GM20431 (cell line): Measurements from ENCODE around the gene PLEKHA7.

Experiments used
- in situ Hi-C: fragments of 300-500 bp; cut with MseI, MboI; formaldehyde crosslinking; loops from one replicate; pipeline ENCODE4 v1.15.0; 2020; ENCODE audit warnings: low sequenced_read_pairs; ENCODE audit not compliant: unreplicated experiment

The PLEKHA7 gene

DNA sequence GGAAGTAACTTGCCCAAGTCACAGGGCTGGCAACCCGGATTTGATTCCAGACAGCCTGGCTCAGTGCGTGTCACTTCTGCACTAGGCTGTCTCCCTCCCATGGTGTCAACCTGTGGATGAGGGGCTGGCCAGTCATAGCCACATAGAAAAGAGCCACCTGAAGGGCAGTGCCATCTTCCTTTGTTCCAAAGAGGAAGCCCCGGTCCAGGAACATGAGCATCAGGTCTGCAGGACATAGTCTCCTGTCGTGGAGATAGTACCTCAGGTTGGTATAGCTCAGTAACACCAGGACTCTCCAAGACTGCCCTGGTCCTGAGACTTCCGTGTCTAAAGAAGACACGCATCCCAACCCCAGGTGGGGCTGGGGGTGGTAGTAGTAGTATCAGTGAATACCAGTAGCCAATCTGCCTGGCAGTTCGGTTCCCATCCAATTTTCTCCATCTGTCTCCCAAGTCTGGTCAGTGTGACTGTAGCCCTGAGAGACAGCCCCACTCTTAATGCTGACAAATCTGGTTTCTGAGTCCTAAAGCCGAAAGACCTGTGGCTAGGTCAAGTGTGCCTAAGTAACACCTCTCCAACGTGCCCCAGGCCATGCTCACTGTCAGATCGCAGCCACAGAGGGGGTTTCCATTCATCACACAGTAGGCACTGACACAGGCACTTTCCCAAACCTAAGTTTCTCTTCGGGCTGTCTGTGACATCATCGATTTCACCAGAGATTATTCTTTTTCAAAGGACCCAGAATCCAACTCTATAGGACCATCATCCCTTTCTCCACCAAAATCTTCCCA is 242.7 kb downstream of the PLEKHA7 start:
- in situ Hi-C loops, result no loop called here

DNA sequence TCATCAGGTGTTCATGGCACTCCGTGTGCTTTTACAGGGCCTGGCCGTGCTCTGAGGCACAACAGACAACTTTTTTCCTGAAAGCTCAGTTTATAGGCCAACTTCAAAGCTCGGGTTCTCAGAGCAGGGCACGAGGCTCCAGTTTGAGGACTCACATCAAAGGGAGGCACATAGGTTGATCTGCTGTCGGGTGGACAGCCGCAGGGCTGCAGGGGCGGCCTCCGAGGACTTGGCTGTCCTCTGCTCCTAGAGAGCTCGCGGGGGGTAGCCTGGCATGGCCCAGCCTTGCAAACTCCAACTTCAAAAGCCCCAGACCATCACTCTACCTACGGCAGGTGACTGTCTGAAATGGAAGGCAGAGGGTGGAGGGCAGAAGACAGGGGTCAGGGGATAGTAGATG is 244.2 kb downstream of the PLEKHA7 start:
- in situ Hi-C loops, result no loop called here

DNA sequence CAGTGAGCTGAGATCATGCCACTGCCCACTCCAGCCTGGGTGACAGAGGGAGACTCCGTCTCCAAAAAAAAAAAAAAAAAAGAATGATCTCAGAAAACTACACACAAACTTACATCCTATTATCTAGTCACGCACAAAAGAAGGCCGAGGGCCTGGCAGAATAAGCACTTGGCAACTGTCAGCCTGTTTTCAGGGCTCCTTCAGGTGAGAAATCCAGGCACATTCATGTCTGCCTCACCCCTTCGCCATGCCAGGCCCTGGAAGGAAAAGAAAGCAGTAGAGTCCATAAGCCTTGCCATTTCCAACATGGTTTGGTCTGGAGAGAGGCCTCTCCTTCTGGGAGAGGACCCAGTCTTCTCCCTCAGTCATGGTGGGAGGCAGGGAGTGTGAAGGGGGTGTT is 244.8 kb downstream of the PLEKHA7 start:
- in situ Hi-C loops, result no loop called here

DNA sequence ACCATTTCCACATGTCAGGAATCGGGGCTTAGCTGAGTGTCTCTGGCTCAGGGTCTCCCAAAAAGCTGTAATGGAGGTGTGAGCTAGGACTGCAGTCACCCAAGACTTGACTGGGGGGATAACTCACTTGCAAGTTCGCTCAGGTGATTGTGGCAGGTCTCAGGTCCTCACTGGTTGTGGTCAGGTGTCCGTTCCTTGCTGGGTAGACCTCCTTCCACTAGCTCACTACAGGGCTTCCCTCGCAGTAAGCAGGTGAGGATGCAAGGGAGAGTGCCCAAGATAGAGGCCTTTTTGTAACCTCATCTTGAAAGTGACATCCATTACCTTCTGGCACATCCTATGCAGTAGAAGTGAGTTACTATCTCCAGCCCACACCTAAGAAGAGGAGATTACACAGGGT is 246.3 kb downstream of the PLEKHA7 start:
- in situ Hi-C loops, result no loop called here

DNA sequence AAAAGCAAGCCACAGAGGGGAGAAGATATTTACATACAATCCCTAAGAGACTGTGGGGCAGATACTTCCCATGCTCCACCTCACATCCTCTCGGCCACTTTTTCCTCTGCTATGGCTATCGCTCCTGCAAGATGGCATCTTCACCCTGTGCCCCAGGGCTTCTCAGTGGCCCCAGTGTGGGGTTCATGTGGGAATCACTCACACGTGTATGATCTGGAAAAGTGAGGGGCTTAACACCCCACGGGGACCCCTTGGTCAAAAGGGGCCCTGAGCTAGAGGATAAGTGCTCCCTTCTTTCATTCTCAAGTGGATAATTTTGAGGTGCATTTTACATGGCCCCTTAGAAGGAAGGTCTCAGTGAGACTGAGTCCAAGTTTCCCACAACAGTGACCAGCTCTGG is 247.1 kb downstream of the PLEKHA7 start:
- in situ Hi-C loops, result no loop called here

DNA sequence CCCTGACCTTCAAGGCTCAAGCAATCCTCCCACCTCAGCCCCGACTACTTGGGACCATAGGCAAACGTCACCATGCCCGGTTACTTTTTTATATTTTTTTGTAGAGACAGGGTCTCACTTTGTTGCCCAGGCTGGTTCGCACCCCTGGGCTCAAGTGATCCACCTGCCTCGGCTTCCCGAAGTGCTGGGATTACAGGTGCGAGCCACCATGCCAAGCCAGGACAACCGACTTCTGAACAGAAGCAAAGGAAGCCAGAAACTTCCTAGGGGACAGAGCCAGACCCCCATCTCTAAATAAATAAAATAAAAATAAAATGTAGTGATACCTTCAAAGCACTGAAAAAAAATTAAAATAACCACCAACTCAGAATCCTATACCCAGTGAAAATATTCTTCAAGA is 249.3 kb downstream of the PLEKHA7 start:
- in situ Hi-C loops, result no loop called here

DNA sequence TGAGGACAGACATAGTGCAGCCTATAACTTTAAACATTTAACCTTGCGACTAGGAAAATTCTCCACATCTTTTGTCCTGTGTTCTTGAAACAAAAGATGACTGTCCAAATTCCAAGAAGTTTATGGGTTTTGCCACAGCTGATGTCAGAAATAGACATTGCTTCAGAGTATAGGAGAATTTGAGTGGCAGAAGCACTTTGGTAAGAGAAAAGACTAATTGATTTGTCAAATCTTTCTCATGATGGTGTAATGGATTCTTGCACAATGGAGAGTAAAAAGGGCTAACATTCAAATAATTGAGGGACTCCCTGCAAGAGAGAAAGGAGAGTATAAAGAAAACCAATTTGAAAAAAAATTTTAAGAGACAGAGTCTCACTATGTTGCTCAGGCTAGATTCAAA is 250.5 kb downstream of the PLEKHA7 start:
- in situ Hi-C loops, result no loop called here

DNA sequence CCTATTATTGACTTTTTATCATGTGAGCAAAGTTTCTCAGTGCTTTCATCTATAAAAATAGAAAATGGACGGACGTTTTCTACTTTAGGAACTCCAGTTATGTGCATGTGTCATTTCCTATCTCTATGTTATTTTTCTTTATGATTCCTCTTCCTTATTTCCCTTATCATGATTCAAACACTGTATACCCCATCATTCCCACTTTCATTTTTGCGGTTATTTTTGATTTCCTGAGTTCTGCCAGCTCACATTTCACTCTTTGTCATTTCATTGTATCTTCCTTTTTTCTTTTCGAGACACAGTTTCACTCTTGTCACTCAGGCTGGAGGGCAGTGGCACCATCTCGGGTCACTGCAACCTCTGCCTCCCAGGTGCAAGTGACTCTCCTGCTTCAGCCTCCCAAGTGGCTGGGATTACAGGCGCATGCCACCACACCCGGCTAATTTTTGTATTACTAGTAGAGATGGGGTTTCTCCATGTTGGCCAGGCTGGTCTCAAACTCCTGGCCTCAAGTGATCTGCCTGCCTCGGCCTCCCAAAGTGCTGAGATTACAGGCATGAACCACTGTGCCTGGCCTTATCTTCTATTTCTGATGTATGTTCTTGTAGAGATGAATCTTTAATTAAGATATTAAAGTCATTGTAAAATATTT is 254.2 kb downstream of the PLEKHA7 start:
- in situ Hi-C loops, result no loop called here

DNA sequence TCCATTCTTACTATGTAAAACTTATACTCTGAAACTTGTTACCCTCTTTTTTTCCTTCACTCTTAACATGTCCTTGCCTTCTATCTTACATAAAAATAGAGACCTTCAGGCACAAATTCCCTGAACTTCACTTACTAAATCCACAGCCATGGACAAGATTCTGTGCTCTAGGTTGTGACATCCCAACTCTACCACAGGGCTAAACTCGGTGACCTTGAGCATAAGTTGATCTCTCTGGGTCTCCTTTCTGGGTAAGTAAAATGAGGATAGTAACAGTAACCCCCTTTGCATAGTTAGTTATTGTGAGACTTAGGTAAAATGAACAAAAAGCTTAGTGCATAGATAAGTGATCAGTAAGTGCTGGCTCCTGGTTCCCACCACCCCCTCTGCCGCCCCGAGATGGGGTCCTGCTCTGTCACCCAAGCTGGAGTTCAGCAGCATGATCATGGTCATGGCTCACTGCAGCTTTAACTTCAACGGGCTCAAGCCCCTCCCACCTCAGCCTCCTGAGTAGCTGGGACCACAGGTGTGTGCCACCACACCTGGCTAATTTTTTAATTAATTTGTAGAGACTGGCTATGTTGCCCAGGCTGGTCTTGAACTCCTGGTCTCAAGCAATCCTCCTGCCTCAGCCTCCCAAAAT is 255.7 kb downstream of the PLEKHA7 start:
- in situ Hi-C loops, result no loop called here

DNA sequence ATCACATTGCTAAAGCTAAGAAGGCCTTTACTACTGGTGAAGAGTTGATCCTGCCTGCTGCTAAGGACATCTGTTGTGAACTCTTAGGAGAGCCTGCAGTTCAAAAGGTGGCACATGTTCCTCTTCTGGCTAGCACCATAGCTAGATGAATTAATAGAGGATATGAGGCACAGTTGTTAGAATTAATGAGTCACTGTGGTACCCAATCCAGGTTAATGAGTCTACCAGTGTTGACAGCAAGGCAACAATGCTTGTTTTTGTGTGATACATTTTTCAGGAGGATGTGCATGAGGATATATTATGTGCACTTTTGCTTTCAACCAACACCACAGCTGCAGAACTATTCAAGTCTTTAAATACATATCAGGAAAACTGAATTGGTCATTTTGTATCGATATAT is 263.8 kb downstream of the PLEKHA7 start:
- in situ Hi-C loops, result no loop called here

DNA sequence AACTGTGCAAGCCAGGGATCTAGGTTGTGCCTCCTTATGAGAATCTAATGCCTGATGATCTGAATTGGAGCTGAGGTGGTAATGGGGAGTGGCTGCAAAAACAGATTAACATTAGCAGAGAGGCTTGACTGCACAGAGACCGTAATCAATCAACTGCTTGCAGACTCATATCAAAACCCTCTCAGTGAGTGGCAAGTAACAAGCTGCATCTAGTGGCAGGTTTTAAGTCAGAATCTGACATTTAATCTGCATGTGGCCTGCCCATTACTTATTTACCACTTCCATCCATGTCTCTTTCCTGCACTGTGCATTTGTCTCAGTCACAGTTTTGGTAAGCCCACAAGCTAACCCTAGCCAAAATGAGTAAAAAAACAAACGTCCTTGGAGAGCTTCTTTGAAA is 264.5 kb downstream of the PLEKHA7 start:
- in situ Hi-C loops, result no loop called here

DNA sequence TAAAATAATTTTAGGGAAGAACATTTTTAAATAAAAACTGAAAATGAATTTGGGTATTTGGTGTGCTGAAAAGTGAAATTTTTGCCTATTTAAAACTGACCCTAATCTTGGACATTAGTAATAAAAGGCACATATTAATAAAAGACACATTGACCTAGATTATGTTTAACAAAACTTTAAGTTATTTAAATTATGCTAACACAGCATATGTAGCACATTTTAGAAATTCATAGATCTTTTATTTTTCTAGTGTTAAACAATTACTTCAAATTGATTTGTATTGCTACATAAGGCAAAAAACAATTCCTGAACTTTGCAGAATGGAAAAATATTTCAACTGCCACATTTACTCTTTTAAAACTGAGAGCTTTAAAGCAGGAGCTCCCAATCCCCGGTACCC is 265.1 kb downstream of the PLEKHA7 start:
- in situ Hi-C loops, result no loop called here

DNA sequence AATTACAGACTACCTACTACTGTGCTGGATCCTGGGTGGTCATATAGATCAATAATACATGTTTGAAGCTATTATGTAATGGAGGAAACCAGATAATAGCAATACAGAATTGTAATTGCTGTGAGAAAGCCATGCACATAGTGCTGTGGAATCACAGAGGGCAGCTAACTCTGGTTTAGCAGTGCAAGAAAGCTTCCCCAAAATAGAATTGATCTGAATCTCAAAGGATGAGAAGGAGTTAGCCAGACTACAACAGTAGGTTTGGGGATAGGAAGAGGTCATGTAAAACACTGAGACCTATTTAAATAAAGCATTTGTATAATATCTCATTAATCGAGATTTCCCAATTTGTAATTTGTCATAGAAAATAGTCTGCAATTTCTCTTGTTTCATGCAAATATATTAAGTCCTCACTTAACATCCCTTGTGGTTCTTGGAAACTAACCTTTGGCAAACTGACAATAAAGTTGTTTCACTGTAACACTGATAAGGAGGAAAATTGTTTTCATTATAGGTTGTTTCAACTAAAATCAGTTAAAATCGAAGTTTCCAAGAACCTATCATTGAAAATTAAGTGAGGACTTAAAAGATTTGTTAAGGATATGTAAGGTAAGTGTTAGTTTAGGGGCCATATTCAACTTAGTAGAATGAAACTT is 268.1 kb downstream of the PLEKHA7 start:
- in situ Hi-C loops, result no loop called here

DNA sequence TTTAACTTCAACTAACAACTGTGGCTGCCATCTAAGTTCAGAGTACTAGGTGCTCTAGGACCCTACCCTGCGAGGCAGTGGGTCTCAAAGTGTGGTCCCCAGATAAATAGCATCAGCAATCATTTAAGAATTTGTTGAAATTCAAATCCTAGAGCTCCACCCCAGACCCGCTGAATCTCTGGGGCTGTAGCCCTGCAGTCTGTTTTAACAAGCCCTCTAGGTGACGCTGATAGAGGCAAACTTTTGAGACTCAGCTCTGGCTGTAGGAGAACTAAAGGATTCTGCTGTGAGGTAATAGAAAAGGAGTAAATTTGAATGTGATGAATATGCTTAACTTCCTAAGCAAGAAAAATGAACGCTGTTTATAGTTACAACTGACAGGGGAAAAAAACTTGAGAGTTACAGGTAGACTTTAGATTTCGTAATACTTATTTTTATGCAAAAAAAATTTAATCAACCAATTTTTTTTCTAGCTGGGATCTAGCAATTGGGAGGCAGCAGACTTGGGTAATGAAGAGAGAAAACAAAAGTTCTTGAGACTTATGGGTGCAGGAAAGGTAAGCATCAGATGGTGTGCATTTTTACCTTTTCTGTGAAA is 270.0 kb downstream of the PLEKHA7 start:
- in situ Hi-C loops, result no loop called here

DNA sequence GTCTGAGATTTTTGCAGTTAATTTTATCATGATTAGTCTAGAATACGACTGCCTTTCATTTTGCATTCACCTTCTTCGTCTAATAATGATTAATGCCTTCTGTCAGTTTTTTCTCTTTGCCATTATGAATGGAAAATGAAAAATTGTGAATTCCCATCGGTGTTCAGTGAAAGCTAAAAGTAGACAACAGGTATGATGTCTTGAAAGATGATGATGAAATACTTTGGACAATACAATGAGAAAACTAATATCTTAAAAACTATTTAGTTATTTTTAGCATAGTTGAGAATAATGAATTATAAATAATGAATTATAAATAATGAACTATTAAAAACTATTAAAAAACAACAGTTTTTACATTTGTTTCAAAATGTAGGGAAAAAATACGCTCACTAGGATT is 270.7 kb downstream of the PLEKHA7 start:
- in situ Hi-C loops, result no loop called here

DNA sequence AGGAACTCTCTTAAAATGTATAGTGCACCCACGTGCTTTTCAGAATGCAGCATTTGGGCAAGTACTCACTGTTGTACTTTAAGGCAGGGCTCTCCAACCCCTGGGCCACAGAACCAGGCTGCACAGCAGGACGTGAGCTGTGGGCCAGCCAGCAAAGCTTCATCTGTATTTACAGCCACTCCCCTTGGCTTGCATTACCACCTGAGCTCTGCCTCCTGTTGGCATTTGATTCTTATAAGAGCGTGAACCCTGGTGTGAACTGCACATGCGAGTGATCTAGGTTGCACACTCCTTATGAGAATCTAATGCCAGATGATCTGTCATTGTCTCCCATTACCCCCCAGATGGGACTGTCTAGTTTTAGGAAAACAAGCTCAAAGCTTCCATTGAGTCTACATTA is 272.7 kb downstream of the PLEKHA7 start:
- in situ Hi-C loops, result no loop called here

DNA sequence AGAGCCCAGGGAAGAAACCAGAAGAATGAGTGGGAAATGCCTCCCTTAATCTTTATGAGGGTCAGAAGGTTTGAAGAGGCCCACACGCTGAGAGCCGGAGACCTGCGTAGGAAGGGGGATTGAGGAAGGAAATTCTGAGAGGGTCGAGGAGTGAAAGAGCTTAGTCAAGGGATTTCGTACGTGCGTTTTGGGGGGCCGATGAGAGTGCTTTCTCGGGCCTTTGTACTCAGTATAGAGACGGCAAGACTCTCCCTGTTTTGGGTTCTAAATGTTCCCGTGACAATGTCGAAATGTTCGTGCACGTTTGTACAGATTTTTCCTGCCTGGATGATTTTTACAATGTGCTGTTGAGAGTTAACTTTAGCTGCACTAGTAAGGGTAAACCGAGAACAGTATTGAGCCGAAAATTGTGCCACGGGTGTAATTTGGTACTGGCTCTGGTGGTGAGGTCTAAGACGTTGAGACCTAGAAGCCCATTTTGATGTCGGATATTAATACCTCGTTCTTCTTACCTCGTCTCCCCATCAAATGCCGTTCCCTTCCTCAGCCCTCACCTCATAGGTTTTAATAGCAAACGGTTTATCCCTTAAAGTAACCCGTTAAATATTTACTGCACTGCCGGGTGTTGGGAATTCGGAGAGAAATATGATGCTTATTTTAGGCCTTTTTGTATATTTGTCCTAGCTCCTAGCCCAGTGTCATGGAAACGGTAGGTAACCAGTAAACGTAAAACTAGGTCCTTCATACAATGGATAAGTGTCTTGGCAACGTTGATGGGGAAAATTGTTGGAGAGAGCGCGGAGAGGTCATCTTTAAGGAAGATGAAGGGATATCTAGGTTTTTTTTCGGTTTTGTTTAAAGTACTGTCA is 275.0 kb downstream of the PLEKHA7 start:
- in situ Hi-C loops, result no loop called here

DNA sequence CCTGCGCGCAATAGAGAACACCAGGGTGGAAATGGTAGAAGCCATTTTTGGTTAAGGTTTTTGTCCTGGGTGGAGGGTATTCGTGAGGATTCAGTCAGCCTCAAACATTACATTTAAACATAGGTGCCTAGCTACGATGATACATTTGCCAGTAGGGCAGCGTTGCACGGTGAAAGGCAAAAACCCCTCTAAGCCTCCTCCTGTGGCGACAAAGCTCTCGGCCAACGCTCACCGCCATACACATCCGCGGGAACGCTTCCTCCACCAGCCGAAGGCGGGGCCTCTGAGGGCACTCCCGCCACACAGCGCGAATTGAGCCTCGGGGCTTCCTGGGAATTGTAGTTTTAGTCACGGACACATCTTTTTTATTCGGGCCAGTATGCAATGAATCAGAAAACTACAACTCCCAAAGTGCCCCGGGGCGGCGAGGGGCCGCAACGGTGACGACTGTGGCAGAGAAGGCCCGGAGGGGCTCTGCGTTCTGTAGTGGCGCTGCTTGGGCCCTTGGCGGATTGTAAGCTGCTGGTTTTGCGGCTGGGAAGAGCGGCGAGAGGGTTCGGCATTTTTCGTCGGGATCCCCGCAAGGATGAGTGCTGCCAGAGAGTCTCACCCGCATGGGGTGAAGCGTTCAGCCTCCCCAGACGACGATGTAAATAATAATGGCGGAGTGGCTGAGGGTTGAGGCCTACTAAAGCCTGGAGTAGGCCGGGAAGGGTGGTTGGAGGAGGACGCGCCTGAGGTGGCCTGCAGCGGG is 275.8 kb downstream of the PLEKHA7 start, which contains the start of gene C11orf58:
Gene C11orf58, plus strand, starts transcription at position 455 of the 754 bp plus-strand sequence. Its CDS starts 132 bp downstream, at position 587.
- in situ Hi-C loops, result no loop called here

DNA sequence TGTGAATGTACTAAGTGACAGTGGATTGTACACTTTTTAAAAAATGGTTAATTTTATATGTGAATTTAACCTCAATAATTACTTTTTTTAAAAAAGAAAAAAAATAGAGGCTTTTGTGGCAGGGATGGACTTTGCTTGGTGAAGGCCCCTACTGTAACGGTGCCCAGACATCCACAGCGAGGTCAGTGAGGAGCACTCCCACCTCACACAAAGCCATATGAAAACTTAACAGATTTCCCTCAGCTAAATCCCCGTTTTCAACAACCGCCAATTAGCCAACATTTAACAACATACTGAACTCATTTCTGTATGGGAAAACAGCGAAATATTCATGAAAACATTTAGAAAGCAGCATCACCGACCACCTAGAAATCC is 276.4 kb downstream of the PLEKHA7 start:
- in situ Hi-C loops, result no loop called here
